IPS-11a (cell line): ENCODE results near the gene SIM2.
"Not testable (repeated sequence)": the region's sequence is repeated elsewhere in the genome, so short reads cannot be mapped to it uniquely, and the experiment has no call there.

Experiments
- H3K4me3 ChIP-seq: one replicate; pipeline ENCODE4 v1.5.1; 2013; ENCODE audit warnings: low read depth, low read length, control low read depth

The SIM2 gene, protein sequence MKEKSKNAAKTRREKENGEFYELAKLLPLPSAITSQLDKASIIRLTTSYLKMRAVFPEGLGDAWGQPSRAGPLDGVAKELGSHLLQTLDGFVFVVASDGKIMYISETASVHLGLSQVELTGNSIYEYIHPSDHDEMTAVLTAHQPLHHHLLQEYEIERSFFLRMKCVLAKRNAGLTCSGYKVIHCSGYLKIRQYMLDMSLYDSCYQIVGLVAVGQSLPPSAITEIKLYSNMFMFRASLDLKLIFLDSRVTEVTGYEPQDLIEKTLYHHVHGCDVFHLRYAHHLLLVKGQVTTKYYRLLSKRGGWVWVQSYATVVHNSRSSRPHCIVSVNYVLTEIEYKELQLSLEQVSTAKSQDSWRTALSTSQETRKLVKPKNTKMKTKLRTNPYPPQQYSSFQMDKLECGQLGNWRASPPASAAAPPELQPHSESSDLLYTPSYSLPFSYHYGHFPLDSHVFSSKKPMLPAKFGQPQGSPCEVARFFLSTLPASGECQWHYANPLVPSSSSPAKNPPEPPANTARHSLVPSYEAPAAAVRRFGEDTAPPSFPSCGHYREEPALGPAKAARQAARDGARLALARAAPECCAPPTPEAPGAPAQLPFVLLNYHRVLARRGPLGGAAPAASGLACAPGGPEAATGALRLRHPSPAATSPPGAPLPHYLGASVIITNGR

DNA sequence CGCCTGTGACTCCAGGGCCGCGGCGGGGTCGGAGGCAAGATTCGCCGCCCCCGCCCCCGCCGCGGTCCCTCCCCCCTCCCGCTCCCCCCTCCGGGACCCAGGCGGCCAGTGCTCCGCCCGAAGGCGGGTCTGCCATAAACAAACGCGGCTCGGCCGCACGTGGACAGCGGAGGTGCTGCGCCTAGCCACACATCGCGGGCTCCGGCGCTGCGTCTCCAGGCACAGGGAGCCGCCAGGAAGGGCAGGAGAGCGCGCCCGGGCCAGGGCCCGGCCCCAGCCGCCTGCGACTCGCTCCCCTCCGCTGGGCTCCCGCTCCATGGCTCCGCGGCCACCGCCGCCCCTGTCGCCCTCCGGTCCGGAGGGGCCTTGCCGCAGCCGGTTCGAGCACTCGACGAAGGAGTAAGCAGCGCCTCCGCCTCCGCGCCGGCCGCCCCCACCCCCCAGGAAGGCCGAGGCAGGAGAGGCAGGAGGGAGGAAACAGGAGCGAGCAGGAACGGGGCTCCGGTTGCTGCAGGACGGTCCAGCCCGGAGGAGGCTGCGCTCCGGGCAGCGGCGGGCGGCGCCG is at the start of gene SIM2:
SIM2 (plus strand) TSS at position 135 of the 565 bp plus-strand sequence. CDS start 632 bp downstream, outside the sequence.
- no peak within 1 kb of the TSS for H3K4me3 ChIP-seq

DNA sequence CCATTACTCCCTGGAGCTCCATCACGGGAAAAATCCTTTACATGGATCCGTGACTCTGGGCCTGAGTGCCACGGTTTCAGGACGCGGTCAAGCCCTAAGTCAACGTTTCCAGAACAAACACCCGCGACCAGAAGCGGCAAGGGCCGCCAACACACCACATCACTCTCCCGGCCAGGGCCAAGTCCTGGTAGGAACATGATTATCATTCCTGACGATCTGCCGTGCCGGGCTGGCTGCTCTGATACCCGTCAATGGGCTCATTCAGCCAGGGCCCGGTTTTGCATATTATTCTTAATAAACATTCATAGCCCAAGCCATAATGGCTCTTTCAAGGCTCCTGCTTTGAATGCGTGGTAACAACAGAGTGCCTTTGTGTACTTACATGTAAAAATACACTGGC is 44.6 kb upstream of the SIM2 start:
- no peak overlapping the region for H3K4me3 ChIP-seq

DNA sequence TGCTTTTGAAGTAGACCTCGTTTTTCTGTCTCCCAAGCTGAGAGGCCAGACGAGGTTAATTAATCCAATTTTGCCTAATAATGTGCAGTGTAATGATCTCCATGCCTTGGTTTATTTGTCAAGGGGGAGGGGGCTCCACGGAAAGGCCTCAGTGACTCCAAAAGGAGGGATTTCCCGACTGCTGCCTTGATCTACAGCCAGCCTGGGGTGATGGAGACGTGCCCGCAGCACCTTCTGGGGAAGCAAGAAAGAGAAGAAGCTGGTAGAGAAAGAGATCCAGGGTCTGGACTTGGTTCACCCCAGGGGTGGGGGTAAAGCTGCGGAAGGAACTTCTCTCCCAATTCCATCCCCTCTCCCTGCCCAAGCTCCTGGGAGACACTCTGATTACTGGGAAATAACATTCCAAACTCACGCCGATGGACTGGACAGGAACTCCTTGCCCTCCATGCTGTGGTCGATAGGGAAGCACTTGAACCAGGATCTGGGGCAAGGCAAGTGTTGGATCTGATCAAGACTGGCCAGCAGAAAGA is 44.1 kb upstream of the SIM2 start:
- H3K4me3 ChIP-seq: no peak overlapping the region

DNA sequence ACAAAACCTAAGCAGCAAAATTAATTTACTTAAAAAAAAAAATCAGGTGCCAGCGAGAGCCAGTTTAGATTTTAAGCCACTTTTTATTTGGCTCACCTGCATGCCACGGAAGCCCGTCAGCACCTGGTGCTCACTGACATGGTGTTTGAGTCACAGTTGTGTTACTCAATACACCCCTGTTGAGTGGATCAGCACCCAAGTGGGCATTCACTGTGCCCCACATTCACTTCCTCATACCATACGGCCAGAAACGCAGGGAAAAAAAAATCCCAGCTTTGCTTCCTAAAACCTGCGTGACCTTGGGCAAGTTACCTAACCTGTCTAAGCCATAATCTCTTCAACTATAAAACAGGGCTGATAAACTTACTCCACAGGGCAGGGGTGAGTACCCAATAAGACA is 42.8 kb upstream of the SIM2 start:
- H3K4me3 ChIP-seq: no peak overlapping the region

DNA sequence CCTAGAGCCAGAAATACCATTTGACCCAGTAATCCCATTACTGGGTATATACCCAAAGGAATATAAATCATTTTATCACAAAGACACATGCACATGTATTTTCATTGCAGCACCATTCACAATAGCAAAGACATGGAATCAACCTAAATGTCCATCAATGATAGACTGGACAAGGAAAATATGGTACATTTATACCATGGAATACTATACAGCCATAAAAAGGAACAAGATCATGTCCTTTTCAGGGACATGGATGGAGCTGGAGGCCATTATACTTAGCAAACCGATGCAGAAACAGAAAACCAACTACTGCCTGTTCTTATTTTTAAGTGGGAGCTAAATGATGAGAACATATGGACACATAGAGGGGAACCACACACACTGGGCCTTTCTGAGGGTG is 41.6 kb upstream of the SIM2 start:
- not testable (repeated sequence) for H3K4me3 ChIP-seq

DNA sequence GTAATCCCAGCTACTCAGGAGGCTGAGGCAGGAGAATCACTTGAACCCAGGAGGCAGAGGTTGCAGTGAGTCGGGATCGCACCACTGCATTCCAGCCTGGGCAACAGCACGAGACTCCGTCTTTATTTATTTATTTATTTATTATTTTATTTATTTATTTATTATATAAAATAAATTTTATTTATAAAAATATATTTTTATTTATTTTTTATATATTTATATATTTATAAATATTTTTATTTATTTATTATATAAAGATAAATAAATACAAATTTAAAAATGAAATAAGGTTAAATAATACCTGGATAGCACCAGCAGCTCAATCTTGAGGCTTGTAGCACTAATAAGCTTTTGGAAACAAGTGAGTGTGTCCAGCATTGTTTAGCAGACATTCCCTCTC is 40.9 kb upstream of the SIM2 start:
- no peak overlapping the region for H3K4me3 ChIP-seq

DNA sequence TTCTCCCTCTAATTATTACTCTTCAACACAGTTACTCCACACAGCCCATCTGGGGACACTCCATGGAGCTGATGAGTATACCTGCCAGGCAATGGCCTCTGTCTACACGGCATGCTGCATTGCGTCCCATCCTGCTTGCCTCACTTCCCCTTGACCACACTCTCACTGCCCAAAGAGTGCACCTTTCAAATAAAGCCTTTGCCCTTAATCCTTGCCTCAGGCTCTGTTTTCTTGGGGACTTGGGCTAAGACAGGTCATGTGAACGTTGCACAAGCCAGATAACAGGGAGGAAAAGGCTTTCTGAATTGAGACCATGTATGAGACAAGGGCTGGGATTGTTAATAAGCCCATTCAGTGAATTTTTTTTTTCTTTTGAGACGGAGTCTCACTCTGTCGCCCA is 40.0 kb upstream of the SIM2 start:
- H3K4me3 ChIP-seq: no peak overlapping the region

DNA sequence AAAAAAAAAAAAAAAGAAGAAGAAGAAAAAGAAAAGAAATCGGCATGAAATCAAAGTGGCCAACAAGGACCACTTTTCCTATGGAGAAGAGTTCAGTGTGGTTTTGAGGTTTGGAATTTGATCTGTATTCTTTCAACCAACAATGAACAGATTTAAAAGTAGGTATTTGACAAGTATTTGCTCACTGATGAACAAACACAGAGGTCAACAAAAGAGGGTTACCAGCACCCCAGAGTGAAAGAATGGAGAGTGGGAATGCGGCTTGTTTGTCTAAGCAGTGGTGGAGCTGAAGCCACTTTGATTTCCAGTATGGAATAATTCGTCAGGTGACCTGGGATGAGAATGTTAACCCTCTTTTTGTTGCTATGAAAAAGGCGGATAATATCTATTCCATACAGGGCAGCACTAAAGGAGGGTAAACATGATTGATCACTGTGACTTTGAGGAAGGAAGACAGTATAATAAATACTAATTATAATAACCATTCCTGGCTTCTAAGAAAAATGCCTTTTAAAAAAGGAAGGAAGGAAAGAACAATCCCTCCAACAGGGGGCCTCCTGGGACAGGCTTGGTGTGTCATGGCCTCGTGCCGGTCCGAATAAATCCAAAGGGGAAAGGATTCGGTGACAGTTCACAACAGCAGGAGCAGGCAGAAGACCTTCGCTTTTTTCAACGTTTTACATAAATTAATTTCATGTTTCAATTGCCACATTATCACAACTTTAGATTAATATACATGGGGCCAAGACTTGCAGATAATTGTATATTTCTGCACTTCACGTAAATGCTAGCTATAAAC is 37.2 kb upstream of the SIM2 start:
- H3K4me3 ChIP-seq: no peak overlapping the region

DNA sequence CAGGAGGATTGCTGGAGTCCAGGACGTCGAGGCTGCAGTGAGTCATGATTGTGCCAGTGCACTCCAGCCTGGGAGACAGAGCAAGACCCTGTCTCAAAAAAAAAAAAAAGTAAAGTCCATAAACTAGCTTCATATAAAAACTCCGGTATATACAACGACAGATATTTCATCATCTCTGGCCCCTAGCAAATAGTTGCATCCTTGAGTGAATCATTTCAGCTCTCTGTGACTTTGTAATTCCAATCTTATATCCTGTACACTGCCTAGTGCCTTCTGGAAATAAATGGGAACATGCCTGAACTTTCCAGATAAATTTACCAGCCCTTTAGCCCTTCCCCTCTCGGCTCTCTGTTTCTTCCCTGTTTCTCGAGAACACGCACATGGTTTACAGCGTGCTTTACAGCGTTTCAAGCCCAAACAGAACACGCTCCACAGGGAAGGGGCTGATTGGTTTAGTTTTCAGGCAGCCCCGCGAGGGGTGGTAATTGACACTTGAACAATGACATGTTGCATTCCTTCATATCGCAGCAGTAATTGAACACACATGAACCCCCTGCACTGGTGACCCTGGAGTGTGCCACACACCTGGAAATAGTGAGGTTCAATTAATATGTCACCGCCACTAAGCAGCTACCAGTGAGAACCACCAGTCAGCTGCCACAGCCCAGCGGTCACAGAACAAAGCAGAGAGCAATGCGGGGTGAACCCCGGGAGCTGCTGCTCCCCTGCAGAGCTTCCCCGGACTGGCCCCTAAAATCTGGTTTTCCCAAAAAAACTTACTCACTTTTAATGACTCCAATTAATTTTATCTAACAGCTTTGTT is 35.7 kb upstream of the SIM2 start:
- H3K4me3 ChIP-seq: no peak overlapping the region

DNA sequence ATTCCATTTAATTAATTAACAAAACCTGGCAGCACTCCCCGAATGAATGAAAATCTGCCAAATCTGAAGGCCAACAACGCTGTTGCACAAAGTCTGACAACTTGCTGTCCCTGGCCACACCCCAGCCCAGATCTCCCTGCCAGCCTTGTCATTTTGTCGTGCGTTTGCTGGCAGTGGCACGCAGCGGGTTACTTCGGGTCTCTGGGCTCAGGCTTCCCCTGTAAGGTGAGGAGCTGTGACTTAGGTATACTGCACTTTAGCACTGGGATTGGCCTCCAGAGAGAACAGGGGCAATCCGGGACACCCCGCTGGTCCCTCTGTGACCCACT is 34.3 kb upstream of the SIM2 start:
- H3K4me3 ChIP-seq: no peak overlapping the region

DNA sequence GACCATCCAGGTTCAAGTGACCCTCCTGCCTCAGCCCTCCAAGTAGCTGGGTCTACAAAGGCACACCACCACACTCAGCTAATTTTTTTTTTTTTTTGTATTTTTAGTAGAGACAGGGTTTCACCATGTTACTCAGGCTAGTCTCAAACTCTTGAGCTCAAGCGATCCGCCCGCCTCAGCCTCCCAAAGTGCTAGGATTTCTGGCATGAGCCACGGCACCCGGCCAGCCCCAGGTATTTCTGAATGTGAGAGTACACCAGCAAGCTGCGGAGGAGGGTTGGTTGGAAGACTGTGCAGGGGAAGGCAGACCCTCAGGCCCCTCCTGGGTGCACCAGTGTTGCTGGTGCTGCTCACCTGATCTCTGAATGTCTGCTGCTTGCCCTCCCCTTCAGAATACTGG is 33.1 kb upstream of the SIM2 start:
- no peak overlapping the region for H3K4me3 ChIP-seq

DNA sequence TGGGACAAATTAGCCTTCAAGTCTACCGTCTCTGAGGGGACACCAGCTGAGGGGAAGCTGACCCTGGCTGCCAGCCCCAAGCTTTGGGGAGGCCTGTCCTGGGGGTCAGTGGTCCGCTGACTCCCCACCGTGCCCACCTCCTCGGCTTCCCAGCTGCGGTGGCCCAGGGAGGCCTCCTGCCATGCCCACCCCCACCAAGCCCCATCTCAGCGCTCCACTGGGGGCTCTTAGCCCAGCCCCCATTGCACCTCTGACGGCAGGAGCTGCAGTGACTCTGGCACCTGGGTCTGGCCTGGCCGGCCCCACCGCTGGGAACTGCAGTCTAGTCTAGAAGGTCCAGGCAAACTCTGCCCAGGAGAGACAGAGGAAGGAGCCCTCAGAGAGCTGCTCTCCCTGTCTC is 30.2 kb upstream of the SIM2 start:
- no peak overlapping the region for H3K4me3 ChIP-seq

DNA sequence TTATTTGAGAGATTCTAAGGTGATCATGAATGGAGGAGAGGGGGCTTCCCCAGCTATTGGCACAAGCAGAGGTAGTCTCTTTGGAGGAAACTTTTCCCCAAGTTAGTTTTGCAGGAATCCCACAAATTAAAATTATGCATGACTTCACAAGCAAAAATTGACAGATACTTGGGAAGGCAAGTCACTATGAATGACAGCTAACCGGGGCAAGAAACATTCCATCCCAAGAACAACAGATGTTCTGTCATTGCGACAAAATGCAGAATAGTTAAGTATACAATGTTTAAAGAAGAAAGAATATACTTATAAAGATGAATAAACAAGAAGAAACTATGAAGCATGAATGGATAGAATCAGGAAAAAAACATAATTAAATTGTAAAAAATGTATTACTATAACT is 27.1 kb upstream of the SIM2 start:
- no peak overlapping the region for H3K4me3 ChIP-seq

DNA sequence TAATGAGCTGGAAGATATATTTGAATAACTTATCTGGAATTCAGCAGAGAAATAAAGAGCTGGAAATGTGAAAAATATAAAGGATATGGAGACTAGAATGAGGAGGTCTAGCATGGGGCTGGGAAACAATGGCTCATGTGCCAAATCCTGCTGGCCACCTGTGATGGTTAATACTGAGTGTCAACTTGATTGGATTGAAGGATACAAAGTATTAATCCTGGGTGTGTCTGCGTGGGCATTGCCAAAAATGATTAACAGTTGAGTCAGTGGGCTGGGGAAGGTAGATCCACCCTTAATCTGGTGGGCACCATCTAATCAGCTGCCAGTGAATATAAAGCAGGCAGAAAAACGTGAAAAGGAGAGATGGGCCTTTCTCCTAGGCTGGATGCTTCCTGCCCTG is 26.6 kb upstream of the SIM2 start:
- H3K4me3 ChIP-seq: not testable (repeated sequence)

DNA sequence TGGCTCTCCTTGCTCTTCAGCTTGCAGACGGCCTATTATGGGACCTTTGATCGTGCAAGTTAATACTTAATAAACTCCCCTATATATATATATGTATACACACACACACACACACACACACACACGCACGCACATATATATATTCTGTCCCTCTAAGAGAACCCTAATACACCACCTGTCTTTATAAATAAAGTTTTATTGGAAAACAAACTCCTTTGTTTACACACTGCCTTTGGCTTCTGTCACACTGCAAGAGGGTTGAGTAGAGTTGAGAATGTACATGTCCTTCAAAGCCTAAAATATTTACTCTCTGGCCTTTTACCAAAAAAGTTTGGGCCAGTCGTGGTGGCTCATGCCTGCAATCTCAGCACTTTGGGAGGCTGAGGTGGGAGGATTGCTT is 26.2 kb upstream of the SIM2 start:
- no peak overlapping the region for H3K4me3 ChIP-seq

DNA sequence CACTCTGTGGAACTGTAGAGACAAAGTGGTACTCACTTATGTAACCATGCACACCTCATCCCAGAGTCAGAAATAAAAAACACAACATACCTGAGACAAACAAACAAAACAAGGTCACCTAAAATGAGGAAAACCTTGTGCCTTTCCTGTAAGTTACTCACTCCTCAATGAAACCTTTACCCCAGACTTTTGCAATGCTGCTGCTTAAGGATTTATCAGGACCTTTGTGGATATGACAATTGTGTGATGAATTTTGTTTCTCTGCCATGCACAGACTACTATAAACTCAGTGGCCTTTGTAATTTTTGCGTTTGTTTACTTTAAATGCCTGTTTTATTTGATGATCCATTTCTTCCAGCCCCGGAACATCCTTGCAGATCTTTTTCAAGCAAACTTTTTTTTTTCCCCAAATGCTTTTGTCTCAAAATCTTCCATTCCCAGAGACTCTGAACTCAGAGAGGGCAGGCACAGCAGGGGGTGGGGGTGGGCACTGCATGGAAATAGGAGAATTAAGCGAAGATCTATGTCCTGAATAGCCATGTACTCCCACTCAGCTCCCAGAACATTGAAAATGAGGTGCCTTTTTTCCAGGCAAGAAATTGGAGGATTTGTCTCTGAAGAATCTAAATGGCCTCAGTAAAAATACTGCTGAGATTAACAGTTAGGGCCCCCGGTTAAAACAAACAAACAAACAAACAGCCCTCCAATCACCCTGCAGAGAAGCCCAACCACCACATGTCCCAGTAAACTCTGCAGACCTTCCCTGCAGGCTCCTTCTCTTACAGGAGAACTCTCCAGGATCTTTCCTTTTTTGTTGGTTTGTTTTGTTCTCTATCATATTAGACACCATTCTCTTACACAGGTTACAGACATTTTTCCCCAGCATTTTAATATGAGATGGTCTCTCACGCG is 22.6 kb upstream of the SIM2 start:
- no peak overlapping the region for H3K4me3 ChIP-seq

DNA sequence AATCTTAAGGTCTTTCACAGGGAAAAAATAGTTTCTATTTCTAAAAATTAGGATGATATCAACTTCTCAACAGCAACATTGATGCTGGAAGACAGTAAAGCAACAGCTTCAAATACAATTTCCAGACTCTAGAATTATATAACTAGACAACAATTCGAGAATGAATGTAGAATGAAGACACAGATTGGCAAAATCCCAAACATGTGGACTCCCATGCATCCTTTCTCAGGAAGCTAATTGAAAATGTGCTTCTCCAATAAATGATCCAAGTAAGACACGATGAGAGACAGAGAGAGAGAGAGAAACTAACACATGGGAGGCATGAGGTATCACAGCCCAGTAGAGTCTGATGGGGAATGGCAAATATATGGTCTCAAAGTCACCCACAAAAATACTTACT is 21.5 kb upstream of the SIM2 start:
- no peak overlapping the region for H3K4me3 ChIP-seq

DNA sequence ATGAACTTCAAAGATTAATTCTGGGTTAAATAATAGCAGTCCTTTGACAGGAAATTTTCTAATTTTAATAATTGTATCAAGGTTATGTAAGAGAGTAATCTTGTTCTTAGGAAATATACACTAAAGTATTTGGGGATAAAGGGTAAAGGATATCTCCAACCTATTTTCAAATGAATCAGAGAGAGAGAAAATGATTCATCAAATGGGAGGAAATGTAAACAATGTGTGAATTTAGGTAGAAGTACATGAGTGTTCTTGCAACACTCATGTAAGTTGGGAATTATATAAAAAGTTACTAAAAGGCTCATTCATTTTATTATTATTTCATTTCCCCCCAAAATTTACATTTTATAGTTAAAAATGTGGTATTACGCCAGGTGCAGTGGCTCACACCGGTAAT is 20.4 kb upstream of the SIM2 start:
- H3K4me3 ChIP-seq: no peak overlapping the region

DNA sequence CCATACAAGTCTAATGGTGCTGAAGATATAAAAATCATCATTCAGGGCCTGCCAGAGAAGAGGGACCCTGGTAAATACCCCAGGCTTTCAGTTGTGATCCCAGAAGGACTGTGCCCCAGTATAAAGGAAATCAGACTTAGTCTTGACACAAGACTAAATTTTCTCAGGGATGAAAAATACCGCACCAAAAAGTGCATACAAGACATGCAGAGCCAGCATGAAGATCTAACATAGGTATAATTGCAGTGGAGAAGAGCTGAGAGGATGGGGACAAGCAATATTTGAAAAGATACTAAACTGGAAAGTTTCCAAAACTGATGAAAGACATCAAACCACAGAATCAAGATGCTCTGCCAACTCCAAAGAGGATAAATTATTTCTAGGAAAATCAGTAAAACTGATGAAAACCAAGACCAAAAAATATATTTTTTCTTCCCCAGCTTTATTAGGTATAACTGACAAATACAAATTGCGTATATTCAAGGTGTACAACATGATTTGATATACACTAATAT is 17.7 kb upstream of the SIM2 start:
- H3K4me3 ChIP-seq: no peak overlapping the region
